K562 (cell line): ENCODE results near the gene TOR1A.

Source experiments
- CHD2 ChIP-seq: IDR thresholded peaks from 2 replicates; pipeline ENCODE4 v1.6.1; 2011; ENCODE audit warnings: low read depth, low read length
- CREB3 ChIP-seq: fragments of 450-650 bp; conservative IDR thresholded peaks from 2 replicates; pipeline ENCODE4 v1.6.1; 2016; ENCODE audit warnings: missing genetic modification characterization, low read depth, mild to moderate bottlenecking, missing compliant biosample characterization, moderate library complexity
- ETV6 ChIP-seq, 3 experiments: fragments of 150-350 bp in 1 of 3; sonication (generic) in 1 of 3; formaldehyde crosslinking in 1 of 3; IDR thresholded peaks; 2 replicates each; pipeline versions ENCODE4 v1.6.1 to v1.8.0; 2014 to 2022; ENCODE audit warnings: borderline replicate concordance in 2 of 3, low read depth in 2 of 3, antibody characterized with exemption in 1 of 3, low read length in 1 of 3, mild to moderate bottlenecking in 1 of 3, missing genetic modification reagents in 1 of 3
- EZH2 ChIP-seq: IDR thresholded peaks from 2 replicates; pipeline ENCODE4 v1.6.1; 2012; ENCODE audit warnings: low read depth, mild to moderate bottlenecking, inconsistent platforms, low read length, borderline replicate concordance
- KDM5B ChIP-seq: fragments of 200-600 bp; sonication (generic); IDR thresholded peaks from 2 replicates; pipeline ENCODE4 v1.6.1; 2012; ENCODE audit warnings: low read depth, mild to moderate bottlenecking, moderate library complexity, low read length, control low read depth, inconsistent platforms; ENCODE audit not compliant: insufficient replicate concordance
- MCM2 ChIP-seq: fragments of 450-650 bp; IDR thresholded peaks from 2 replicates; pipeline ENCODE4 v1.6.1; 2017; ENCODE audit warnings: low read depth, mild to moderate bottlenecking
- NCOA4 ChIP-seq: fragments of 450-650 bp; IDR thresholded peaks from 2 replicates; pipeline ENCODE4 v1.6.1; 2018; ENCODE audit warnings: mild to moderate bottlenecking; ENCODE audit not compliant: partially characterized antibody
- SREBF2 ChIP-seq: sonication (generic); formaldehyde crosslinking; IDR thresholded peaks from 2 replicates; pipeline ENCODE4 v1.4.0; 2020; ENCODE audit warnings: mild to moderate bottlenecking, missing genetic modification reagents
- ZNF124 ChIP-seq: sonication (generic); formaldehyde crosslinking; IDR thresholded peaks from 2 replicates; pipeline ENCODE4 v1.8.1; 2022; ENCODE audit warnings: missing genetic modification reagents
- ZNF274 ChIP-seq: IDR thresholded peaks from 2 replicates; pipeline ENCODE4 v1.6.1; 2011; ENCODE audit warnings: low read depth, mild to moderate bottlenecking, low read length, moderate library complexity, borderline replicate concordance
- TF ChIP-seq, protein P1 (sequence below): sonication (generic); IDR thresholded peaks from 2 replicates; pipeline ENCODE4 v1.6.1; 2016
- TF ChIP-seq, protein P2 (sequence below), 3 experiments: IDR thresholded peaks in 2 of 3; conservative IDR thresholded peaks in 1 of 3; 2 replicates each; pipeline ENCODE4 v1.5.1; 2011 to 2012; ENCODE audit warnings: low read length in 3 of 3, mild to moderate bottlenecking in 3 of 3, control low read depth in 2 of 3, improper control_type of control experiment in 1 of 3, inconsistent platforms in 1 of 3, low read depth in 1 of 3, mixed read lengths in 1 of 3, moderate library complexity in 1 of 3; ENCODE audit not compliant: insufficient read depth in 2 of 3
- TF ChIP-seq, protein P3 (sequence below), 2 experiments: fragments of 450-650 bp; formaldehyde crosslinking in 1 of 2; IDR thresholded peaks; 2 replicates each; pipeline versions ENCODE4 v1.4.0 to v1.6.1; 2014 to 2020; ENCODE audit warnings: mild to moderate bottlenecking in 2 of 2, borderline replicate concordance in 1 of 2, low read depth in 1 of 2

DNA sequence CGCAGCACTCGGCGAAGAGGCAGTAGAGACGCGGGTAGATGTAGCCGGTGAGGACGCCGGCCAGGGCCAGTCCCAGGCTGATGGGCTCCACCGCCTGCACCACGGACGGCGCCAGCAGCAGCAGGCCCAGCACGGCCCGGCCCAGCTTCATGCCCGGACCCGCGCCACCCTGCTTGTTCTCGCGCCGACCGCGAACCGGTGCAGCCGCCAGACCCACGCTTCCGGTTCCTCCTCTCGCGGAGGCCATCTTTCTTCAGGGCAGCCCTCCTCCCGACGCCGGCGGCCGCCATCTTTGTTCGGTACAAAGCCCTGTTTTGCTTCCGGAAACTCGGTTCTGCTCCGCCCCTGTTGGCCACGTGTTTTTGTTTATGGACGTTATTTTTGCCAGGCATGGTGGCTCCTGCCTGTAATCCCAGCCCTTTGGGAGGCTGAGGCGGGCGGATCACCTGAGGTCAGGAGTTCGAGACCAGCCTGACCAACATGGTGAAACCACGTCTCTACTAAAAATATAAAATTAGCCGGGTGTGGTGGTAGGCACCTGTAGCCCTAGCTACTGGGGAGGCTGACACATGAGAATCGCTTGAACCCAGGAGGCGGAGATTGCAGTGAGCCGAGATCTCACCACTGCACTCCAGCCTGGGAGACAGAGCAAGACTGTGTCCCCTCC, at the start of gene TOR1A:
- no peak for TF ChIP-seq ZNF274
- peak; percentile 90 for TF ChIP-seq CREB3 (tag)
- TF ChIP-seq, protein P1, sequence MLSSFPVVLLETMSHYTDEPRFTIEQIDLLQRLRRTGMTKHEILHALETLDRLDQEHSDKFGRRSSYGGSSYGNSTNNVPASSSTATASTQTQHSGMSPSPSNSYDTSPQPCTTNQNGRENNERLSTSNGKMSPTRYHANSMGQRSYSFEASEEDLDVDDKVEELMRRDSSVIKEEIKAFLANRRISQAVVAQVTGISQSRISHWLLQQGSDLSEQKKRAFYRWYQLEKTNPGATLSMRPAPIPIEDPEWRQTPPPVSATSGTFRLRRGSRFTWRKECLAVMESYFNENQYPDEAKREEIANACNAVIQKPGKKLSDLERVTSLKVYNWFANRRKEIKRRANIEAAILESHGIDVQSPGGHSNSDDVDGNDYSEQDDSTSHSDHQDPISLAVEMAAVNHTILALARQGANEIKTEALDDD = no peak
- TF ChIP-seq NCOA4 = no peak
- peak; percentile 91 for TF ChIP-seq CHD2
- TF ChIP-seq ETV6 (IDR thresholded peaks at IDR 0.05; ENCODE audit: borderline replicate concordance in 1 of 2, low read depth in 2 of 2, low read length in 1 of 2) = no peak
- no peak for TF ChIP-seq ETV6 (CRISPR knock-in tag; IDR thresholded peaks at IDR 0.05; ENCODE audit: borderline replicate concordance)
- no peak for TF ChIP-seq MCM2
- TF ChIP-seq, protein P2, sequence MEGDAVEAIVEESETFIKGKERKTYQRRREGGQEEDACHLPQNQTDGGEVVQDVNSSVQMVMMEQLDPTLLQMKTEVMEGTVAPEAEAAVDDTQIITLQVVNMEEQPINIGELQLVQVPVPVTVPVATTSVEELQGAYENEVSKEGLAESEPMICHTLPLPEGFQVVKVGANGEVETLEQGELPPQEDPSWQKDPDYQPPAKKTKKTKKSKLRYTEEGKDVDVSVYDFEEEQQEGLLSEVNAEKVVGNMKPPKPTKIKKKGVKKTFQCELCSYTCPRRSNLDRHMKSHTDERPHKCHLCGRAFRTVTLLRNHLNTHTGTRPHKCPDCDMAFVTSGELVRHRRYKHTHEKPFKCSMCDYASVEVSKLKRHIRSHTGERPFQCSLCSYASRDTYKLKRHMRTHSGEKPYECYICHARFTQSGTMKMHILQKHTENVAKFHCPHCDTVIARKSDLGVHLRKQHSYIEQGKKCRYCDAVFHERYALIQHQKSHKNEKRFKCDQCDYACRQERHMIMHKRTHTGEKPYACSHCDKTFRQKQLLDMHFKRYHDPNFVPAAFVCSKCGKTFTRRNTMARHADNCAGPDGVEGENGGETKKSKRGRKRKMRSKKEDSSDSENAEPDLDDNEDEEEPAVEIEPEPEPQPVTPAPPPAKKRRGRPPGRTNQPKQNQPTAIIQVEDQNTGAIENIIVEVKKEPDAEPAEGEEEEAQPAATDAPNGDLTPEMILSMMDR (IDR thresholded peaks at IDR 0.05 in 2 of 3, conservative IDR thresholded peaks at IDR 0.05 in 1 of 3; ENCODE audit: insufficient read depth in 2 of 3, low read depth in 1 of 3, low read length in 3 of 3) = no peak; a peak in 1 of 6 replicates
- TF ChIP-seq EZH2 = no peak
- TF ChIP-seq SREBF2 = no peak
- peak; percentile 95 for TF ChIP-seq KDM5B
- TF ChIP-seq ZNF124 = no peak
- TF ChIP-seq, protein P3, sequence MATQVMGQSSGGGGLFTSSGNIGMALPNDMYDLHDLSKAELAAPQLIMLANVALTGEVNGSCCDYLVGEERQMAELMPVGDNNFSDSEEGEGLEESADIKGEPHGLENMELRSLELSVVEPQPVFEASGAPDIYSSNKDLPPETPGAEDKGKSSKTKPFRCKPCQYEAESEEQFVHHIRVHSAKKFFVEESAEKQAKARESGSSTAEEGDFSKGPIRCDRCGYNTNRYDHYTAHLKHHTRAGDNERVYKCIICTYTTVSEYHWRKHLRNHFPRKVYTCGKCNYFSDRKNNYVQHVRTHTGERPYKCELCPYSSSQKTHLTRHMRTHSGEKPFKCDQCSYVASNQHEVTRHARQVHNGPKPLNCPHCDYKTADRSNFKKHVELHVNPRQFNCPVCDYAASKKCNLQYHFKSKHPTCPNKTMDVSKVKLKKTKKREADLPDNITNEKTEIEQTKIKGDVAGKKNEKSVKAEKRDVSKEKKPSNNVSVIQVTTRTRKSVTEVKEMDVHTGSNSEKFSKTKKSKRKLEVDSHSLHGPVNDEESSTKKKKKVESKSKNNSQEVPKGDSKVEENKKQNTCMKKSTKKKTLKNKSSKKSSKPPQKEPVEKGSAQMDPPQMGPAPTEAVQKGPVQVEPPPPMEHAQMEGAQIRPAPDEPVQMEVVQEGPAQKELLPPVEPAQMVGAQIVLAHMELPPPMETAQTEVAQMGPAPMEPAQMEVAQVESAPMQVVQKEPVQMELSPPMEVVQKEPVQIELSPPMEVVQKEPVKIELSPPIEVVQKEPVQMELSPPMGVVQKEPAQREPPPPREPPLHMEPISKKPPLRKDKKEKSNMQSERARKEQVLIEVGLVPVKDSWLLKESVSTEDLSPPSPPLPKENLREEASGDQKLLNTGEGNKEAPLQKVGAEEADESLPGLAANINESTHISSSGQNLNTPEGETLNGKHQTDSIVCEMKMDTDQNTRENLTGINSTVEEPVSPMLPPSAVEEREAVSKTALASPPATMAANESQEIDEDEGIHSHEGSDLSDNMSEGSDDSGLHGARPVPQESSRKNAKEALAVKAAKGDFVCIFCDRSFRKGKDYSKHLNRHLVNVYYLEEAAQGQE (IDR thresholded peaks at IDR 0.05; ENCODE audit: borderline replicate concordance) = peak; percentile 72
- TF ChIP-seq, protein P3 (CRISPR knock-in tag; IDR thresholded peaks at IDR 0.05; ENCODE audit: low read depth) = peak; percentile 65; the same call in 1 of the 2 replicates
